Suprapubic skin (tissue), 3 donors: ENCODE measurements around the gene MED27.

Experiments used
- CTCF ChIP-seq, 2 donors: fragments of 200-600 bp in 1 of 2; fragments of 450-650 bp in 1 of 2; sonication (generic) in 1 of 2; IDR thresholded peaks; one replicate each; pipeline ENCODE4 v1.5.1; 2016 to 2019; ENCODE audit warnings: antibody characterized with exemption in 2 of 2, mild to moderate bottlenecking in 1 of 2, moderate library complexity in 1 of 2
- POLR2A ChIP-seq, 2 donors: fragments of 450-650 bp; IDR thresholded peaks; one replicate each; pipeline ENCODE4 v1.6.1; 2017; ENCODE audit warnings: antibody characterized with exemption in 2 of 2, mild to moderate bottlenecking in 2 of 2, moderate library complexity in 2 of 2

GRCh38 chr9:131986576-131986975 lies 93.1 kb downstream of the MED27 start:
- TF ChIP-seq CTCF (IDR thresholded peaks at IDR 0.05) (no peak), POLR2A (IDR thresholded peaks at IDR 0.05) (no peak)
